NT2/D1 (cell line): ENCODE data around the gene SCMH1.
"Not testable (repeated sequence)": the region's sequence is repeated elsewhere in the genome, so short reads cannot be mapped to it uniquely, and the experiment has no call there.

ENCODE experiments used
- DNase-seq: peaks from one replicate; pipeline ENCODE4 v3.0.0-alpha.2; 2011; ENCODE audit warnings: low read depth, low spot score
- H3K27me3 ChIP-seq: 2 replicates; pipeline ENCODE4 v1.6.0; 2011; ENCODE audit warnings: mild to moderate bottlenecking; ENCODE audit not compliant: insufficient read length, insufficient read depth
- H3K36me3 ChIP-seq: 2 replicates; pipeline ENCODE4 v1.6.1; 2011; ENCODE audit warnings: mild to moderate bottlenecking, low read length, mixed read lengths; ENCODE audit not compliant: insufficient read depth, insufficient read length
- H3K4me1 ChIP-seq: 2 replicates; pipeline ENCODE4 v1.5.1; 2011; ENCODE audit not compliant: insufficient read depth, insufficient read length
- H3K4me3 ChIP-seq: 2 replicates; pipeline ENCODE4 v1.5.1; 2011; ENCODE audit warnings: low read depth; ENCODE audit not compliant: insufficient read length
- H3K9ac ChIP-seq: 2 replicates; pipeline ENCODE4 v1.6.0; 2011; ENCODE audit warnings: low read depth; ENCODE audit not compliant: insufficient read length
- H3K9me3 ChIP-seq: 2 replicates; pipeline ENCODE4 v1.5.1; 2011; ENCODE audit warnings: mild to moderate bottlenecking, low read length; ENCODE audit not compliant: insufficient read depth
- SUZ12 ChIP-seq: IDR thresholded peaks from 2 replicates; pipeline ENCODE4 v1.6.1; 2011; ENCODE audit not compliant: insufficient read length, insufficient read depth; ENCODE audit errors: extremely low read depth
- YY1 ChIP-seq: IDR thresholded peaks from 2 replicates; pipeline ENCODE4 v1.6.1; 2011; ENCODE audit not compliant: insufficient read length, insufficient read depth
- ZNF274 ChIP-seq: IDR thresholded peaks from 2 replicates; pipeline ENCODE4 v1.6.1; 2011; ENCODE audit warnings: mild to moderate bottlenecking, low read depth, low read length

SCMH1 gene

DNA sequence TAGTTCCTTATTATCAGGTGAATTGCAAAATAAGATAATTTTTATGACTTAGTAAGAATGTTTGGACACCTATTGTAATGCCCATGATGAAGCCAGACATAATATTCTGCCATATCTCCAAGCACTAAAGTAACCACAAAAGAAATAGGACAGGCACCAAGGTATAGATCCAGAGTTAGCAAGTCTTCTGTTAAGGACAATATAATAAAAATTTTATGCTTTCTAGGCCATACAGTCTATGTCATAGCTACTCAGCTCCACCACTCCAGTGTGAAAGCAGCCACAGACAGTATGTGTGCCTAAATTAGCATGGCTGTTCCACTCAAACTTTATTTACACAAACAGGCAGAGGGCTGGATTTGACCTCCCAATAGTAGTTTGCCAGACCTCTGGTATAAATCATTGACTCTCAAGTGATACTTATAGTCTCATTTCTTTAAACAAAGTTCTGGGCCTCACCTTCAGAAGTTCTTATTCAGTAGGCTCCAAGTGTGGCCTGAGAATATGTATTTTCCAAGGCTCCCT is 88.3 kb downstream of the SCMH1 start:
- no peaks in the 10 kb centered on the region for H3K4me1 ChIP-seq
- TF ChIP-seq SUZ12, result no peak
- no peak for TF ChIP-seq ZNF274
- no peak for TF ChIP-seq YY1
- no peaks in the 10 kb centered on the region for H3K9me3 ChIP-seq
- no peak for DNase-seq
- H3K9ac ChIP-seq, result no peak overlapping the region
- H3K4me3 ChIP-seq, result no peak overlapping the region
- peaks cover 10% of the 10 kb centered on the region for H3K36me3 ChIP-seq
- H3K27me3 ChIP-seq, result no peaks in the 10 kb centered on the region

GRCh38 chr1:41152622-41153044 is 89.5 kb downstream of the SCMH1 start:
- Histone ChIP-seq H3K4me3 (no peak overlapping the region), H3K9me3 (no peaks in the 10 kb centered on the region), H3K36me3 (peaks cover 10% of the 10 kb centered on the region), H3K27me3 (no peaks in the 10 kb centered on the region), H3K4me1 (no peaks in the 10 kb centered on the region), H3K9ac (no peak overlapping the region)
- TF ChIP-seq SUZ12, result no peak
- TF ChIP-seq ZNF274, result no peak
- no peak for TF ChIP-seq YY1
- DNase-seq, result no peak

- Histone ChIP-seq H3K9me3 (no peaks in the 10 kb centered on the region), H3K4me1 (no peaks in the 10 kb centered on the region), H3K36me3 (peaks cover 10% of the 10 kb centered on the region), H3K9ac (no peak overlapping the region), H3K27me3 (no peaks in the 10 kb centered on the region), H3K4me3 (no peak overlapping the region)
- DNase-seq, result no peak
- no peak for TF ChIP-seq ZNF274
- no peak for TF ChIP-seq YY1
- no peak for TF ChIP-seq SUZ12
Measured at GRCh38 chr1:41151846-41152245, 90.3 kb downstream of the SCMH1 start.

DNA sequence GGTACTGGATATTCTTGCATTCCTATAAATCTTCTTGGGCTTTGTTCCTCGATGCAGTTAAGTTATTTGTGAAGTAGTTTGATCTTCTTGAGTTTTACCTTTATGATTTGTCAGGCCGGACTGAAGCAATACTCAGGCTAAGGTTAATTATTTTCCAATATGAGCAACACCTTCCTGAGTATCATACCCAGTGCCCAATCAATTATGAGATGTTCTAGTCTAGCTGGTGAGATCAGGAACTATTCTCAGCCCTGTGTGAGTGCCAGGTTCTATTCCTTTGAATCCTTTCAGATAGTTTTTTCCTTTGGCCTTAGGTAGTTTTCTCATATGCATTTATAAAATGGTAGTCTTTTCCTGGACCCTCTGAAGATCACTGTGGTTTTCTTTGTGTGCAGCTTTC is 92.5 kb downstream of the SCMH1 start:
- DNase-seq, result no peak
- Histone ChIP-seq H3K36me3 (peaks cover 10% of the 10 kb centered on the region), H3K27me3 (no peaks in the 10 kb centered on the region), H3K9ac (no peak overlapping the region), H3K4me1 (no peaks in the 10 kb centered on the region), H3K4me3 (no peak overlapping the region), H3K9me3 (no peaks in the 10 kb centered on the region)
- TF ChIP-seq SUZ12 (no peak), ZNF274 (no peak), YY1 (no peak)

GRCh38 chr1:41144285-41144684 is 97.8 kb downstream of the SCMH1 start:
- peaks cover 21% of the 10 kb centered on the region for H3K9me3 ChIP-seq
- peaks cover 7% of the 10 kb centered on the region for H3K36me3 ChIP-seq
- TF ChIP-seq ZNF274, result no peak
- TF ChIP-seq SUZ12, result no peak
- no peak for TF ChIP-seq YY1
- no peaks in the 10 kb centered on the region for H3K27me3 ChIP-seq
- no peaks in the 10 kb centered on the region for H3K4me1 ChIP-seq
- no peak overlapping the region for H3K4me3 ChIP-seq
- H3K9ac ChIP-seq, result no peak overlapping the region
- no peak for DNase-seq

- no peaks in the 10 kb centered on the region for H3K4me1 ChIP-seq
- H3K4me3 ChIP-seq, result no peak overlapping the region
- H3K9me3 ChIP-seq, result peaks cover 44% of the 10 kb centered on the region
- H3K9ac ChIP-seq, result no peak overlapping the region
- DNase-seq, result no peak
- H3K36me3 ChIP-seq, result peaks cover 14% of the 10 kb centered on the region
- no peaks in the 10 kb centered on the region for H3K27me3 ChIP-seq
- TF ChIP-seq ZNF274, result no peak
- TF ChIP-seq YY1, result no peak
Measured at GRCh38 chr1:41138549-41138948, 103.6 kb downstream of the SCMH1 start.

- DNase-seq, result no peak
- Histone ChIP-seq H3K27me3 (no peaks in the 10 kb centered on the region), H3K4me3 (no peak overlapping the region), H3K9ac (no peak overlapping the region), H3K4me1 (no peaks in the 10 kb centered on the region), H3K9me3 (peaks cover 33% of the 10 kb centered on the region), H3K36me3 (peaks cover 7% of the 10 kb centered on the region)
- TF ChIP-seq SUZ12 (no peak), ZNF274 (no peak), YY1 (no peak)
Measured at GRCh38 chr1:41135196-41135947, 106.7 kb downstream of the SCMH1 start.

GRCh38 chr1:41134325-41134724 is 107.8 kb downstream of the SCMH1 start:
- H3K9me3 ChIP-seq, result peaks cover 24% of the 10 kb centered on the region
- not testable (repeated sequence) for H3K36me3 ChIP-seq, H3K9ac ChIP-seq, H3K27me3 ChIP-seq, DNase-seq, H3K4me1 ChIP-seq, H3K4me3 ChIP-seq
